Activated CD4-positive, alpha-beta memory T cell treated with anti-CD3 and anti-CD28 coated beads for 36 hours (primary cell): Measurements from ENCODE around the gene TMEM50B. TPM values are rescaled to one million over a fixed set of nuclear protein-coding genes. Genes with fewer than 3 reads are reported as not detected.
"Not testable (repeated sequence)": the region's sequence is repeated elsewhere in the genome, so short reads cannot be mapped to it uniquely, and the experiment has no call there.

Experiments
- CTCF ChIA-PET: fragments of 350-600 bp; sonication (Branson Sonifier 250); formaldehyde crosslinking; loops from one replicate; lab custom pipeline; 2021; ENCODE audit warnings: antibody characterized with exemption, inconsistent platforms; lab: Charles Lee
- POLR2A ChIA-PET: fragments of 350-600 bp; sonication (Branson Sonifier 250); formaldehyde crosslinking; loops from one replicate; lab custom pipeline; 2021; ENCODE audit warnings: antibody characterized with exemption; lab: Charles Lee
- DNase-seq: peaks from one replicate; pipeline ENCODE4 v3.0.0-alpha.2; 2020
- H3K27ac Mint-ChIP-seq: one replicate; pipeline ENCODE4 v1.8.0; 2021; ENCODE audit warnings: mixed read lengths
- H3K27me3 Mint-ChIP-seq: one replicate; pipeline ENCODE4 v1.8.0; 2021; ENCODE audit warnings: mixed read lengths
- H3K36me3 Mint-ChIP-seq: one replicate; pipeline ENCODE4 v1.8.0; 2021; ENCODE audit warnings: mixed read lengths
- H3K4me1 Mint-ChIP-seq: one replicate; pipeline ENCODE4 v1.8.0; 2021; ENCODE audit warnings: low read depth, mixed read lengths
- H3K4me3 Mint-ChIP-seq: one replicate; pipeline ENCODE4 v1.8.0; 2021; ENCODE audit warnings: mild to moderate bottlenecking, mixed read lengths
- H3K9me3 Mint-ChIP-seq: one replicate; pipeline ENCODE4 v1.8.0; 2021; ENCODE audit warnings: mixed read lengths
- intact Hi-C: fragments of 100-400 bp; cut with micrococcal nuclease; formaldehyde crosslinking; loops from one replicate; pipeline ENCODE4 v1.15.1; 2023
- total RNA-seq, 2 experiments: library from RNA; stranded (reverse); gene quantifications; one replicate each; pipeline ENCODE4 v1.2.3, GENCODE V29; 2021

Gene TMEM50B
- total RNA-seq, 2 experiments from 2014 or later: 18.6 to 21.8 TPM

DNA sequence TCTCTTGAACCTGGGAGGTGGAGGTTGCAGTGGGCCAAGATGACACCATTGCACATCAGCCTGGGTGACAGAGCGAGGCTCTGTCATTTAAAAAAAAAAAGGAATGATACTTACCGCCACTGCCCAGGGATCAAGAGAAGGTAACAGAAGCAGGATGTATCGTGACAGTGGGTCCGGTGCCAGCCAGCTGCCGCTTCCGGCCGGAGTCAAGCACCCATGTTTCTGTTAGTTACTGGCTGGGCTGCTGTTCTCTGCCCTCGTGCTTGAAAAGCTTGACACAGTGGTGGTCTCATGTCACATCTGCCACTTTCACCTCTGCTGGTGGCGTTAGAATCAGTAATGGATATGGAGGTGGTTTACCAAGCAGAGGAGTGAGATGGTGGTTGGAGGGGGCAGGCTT, 55.6 kb downstream of the TMEM50B start:
- no peak for DNase-seq
- POLR2A ChIA-PET: no interaction called here
- Mint-ChIP-seq H3K4me1 (no peaks in the 10 kb centered on the region), H3K9me3 (no peaks in the 10 kb centered on the region), H3K36me3 (peaks cover 35% of the 10 kb centered on the region), H3K27me3 (no peaks in the 10 kb centered on the region), H3K4me3 (no peak overlapping the region), H3K27ac (no peak overlapping the region)
- intact Hi-C loops: no loop called here
- CTCF ChIA-PET: no interaction called here

DNA sequence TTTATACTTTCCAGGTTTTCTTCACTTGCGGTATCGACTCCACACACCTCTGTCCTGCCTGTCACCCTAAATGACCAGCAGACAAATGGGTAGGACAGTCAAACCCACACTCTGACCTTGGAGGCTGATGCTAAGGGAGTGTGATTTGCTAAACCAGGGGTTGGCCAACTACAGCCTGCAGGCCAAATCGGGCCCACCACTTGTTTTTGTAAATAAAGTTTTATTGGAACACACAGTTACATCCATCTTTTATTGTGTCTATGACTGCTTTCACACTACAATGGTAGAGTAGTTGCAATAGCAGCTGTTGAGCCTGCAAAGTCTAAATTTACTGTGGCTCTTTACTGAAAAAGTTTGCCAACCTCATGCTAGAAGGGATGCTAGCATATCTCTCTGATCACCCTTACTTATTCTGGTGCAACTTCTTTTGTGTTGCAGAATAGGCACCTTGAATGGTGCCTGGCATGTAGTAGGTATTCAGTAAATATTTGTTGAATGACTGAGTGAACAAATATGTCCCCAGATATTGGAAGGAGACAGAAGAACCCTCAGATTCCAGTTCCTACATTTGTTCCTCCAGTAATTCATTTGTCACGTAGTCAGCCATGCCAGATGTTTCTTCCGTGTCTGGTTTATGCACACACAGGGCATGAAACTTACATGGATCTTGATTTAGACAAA, 57.9 kb downstream of the TMEM50B start:
- ChIA-PET CTCF (no interaction called here), POLR2A (no interaction called here)
- no peak overlapping the region for H3K27ac Mint-ChIP-seq
- DNase-seq: no peak
- H3K36me3 Mint-ChIP-seq: peaks cover 30% of the 10 kb centered on the region
- H3K4me1 Mint-ChIP-seq: no peaks in the 10 kb centered on the region
- no peaks in the 10 kb centered on the region for H3K9me3 Mint-ChIP-seq
- no peak overlapping the region for H3K4me3 Mint-ChIP-seq
- intact Hi-C loops: no loop called here
- H3K27me3 Mint-ChIP-seq: no peaks in the 10 kb centered on the region

DNA sequence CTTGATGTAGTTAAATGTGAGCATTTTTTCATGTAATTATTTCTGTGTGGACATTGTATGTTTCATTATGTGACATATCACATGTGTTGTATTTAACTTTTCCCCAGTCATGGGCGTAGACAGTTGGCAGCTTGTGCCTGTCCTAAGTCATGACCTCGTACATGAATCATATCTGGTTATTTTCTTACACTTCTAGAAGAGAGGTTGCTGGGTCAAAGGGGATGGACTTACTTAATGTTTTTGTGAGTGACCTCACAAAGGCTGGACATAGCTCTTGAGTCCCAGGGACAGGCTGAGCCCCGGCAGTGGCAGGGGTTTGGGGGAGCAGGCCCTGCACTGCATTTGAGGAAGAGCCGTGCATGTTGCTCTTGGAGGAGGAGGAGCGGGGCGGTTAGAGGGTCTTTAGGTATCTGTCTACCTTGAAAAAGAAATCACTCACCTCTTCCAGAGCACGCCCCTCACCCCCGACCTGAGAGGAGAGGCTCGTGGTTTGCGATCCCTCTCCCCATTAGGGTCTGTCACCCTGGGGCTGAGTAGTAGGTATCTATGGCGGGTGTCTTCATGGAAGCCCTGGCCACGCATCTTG, 60.1 kb downstream of the TMEM50B start:
- intact Hi-C loops: no loop called here
- ChIA-PET POLR2A (interaction anchor here (0.7 kb wide), 1 partner anchor 81 kb away, joined by 3 read pairs; no protein-coding TSS in a partner anchor), CTCF (interaction anchor here (0.7 kb wide), 1 partner anchor 58 kb away, joined by 3 read pairs; no protein-coding TSS in a partner anchor)
- no peak for DNase-seq
- Mint-ChIP-seq H3K36me3 (peaks cover 36% of the 10 kb centered on the region), H3K27ac (no peak overlapping the region), H3K27me3 (no peaks in the 10 kb centered on the region), H3K4me1 (peaks cover 9% of the 10 kb centered on the region), H3K4me3 (no peak overlapping the region), H3K9me3 (no peaks in the 10 kb centered on the region)

DNA sequence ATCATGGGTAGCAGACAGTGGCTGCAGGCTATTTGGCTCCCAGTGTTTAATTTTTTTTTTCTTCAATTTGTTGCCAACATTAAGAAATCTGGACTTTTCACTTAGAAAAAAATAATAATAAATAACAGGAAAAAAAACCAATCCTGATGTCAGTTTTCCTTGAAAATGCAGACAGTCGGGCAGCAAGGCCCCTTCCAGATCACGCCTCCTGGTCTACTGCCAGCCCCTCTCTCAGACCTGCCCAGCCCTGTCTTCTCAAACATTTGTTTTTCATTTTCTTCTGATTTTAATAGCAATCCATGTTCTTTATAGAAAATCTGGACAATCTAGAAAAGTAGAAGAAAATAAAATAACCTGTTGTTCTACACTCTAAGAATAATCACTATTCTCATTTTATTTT, 61.1 kb downstream of the TMEM50B start:
- Mint-ChIP-seq H3K9me3 (no peaks in the 10 kb centered on the region), H3K4me1 (peaks cover 10% of the 10 kb centered on the region), H3K4me3 (no peak overlapping the region), H3K36me3 (peaks cover 36% of the 10 kb centered on the region), H3K27me3 (no peaks in the 10 kb centered on the region), H3K27ac (no peak overlapping the region)
- no peak for DNase-seq
- intact Hi-C loops: no loop called here
- ChIA-PET CTCF (no interaction called here), POLR2A (no interaction called here)

DNA sequence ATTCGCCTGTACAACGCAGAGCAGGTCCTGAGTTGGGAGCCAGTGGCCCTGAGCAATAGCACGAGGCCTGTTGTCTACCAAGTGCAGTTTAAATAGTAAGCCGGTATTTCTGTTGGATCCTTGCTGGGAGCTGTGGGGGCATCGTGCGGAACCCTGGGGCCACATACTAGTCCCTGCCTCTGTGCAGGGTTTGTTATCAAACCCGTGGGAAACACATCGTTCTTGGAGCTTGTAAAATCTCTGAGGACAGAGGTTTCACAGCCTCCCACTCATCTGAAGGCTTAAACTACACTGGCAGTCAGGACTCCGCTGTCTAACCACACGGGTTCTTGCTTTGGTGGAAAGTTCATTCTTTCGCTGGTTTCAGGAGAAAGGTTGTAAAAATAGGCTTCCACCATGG, 64.8 kb downstream of the TMEM50B start:
- ChIA-PET CTCF (interaction anchor here (1.1 to 1.4 kb wide), 2 partner anchors 30 to 53 kb away, joined by 3 to 5 read pairs; no protein-coding TSS in a partner anchor), POLR2A (no interaction called here)
- Mint-ChIP-seq H3K4me1 (peaks cover 31% of the 10 kb centered on the region), H3K9me3 (no peaks in the 10 kb centered on the region), H3K4me3 (no peak overlapping the region), H3K27ac (no peak overlapping the region), H3K36me3 (peaks cover 29% of the 10 kb centered on the region), H3K27me3 (no peaks in the 10 kb centered on the region)
- intact Hi-C loops: no loop called here
- DNase-seq: no peak

DNA sequence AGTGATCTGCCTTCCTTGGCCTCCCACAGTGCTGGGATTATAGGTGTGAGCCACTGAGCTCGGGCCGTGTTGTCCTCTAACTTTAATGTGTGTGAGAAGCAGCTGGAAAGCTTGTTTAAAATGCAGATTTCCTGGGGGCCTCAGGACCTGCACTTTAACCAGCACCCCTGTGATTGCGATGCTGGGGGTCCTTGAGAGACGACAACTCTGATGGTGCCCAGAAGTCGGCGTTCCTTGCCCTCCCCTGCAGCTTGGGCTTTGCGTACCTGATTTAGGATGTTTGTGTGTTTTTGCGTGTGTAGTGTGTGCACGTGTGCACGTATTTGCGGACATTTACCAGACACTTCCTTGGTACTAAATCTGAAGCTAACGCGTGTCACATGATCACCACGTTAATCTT, 65.7 kb downstream of the TMEM50B start:
- POLR2A ChIA-PET: no interaction called here
- intact Hi-C loops: no loop called here
- peaks cover 38% of the 10 kb centered on the region for H3K4me1 Mint-ChIP-seq
- CTCF ChIA-PET: interaction anchor here (1.4 kb wide), 1 partner anchor 31 kb away, joined by 5 read pairs; no protein-coding TSS in a partner anchor
- H3K9me3 Mint-ChIP-seq: no peaks in the 10 kb centered on the region
- H3K4me3 Mint-ChIP-seq: no peak overlapping the region
- no peak for DNase-seq
- no peak overlapping the region for H3K27ac Mint-ChIP-seq
- peaks cover 23% of the 10 kb centered on the region for H3K36me3 Mint-ChIP-seq
- no peaks in the 10 kb centered on the region for H3K27me3 Mint-ChIP-seq

DNA sequence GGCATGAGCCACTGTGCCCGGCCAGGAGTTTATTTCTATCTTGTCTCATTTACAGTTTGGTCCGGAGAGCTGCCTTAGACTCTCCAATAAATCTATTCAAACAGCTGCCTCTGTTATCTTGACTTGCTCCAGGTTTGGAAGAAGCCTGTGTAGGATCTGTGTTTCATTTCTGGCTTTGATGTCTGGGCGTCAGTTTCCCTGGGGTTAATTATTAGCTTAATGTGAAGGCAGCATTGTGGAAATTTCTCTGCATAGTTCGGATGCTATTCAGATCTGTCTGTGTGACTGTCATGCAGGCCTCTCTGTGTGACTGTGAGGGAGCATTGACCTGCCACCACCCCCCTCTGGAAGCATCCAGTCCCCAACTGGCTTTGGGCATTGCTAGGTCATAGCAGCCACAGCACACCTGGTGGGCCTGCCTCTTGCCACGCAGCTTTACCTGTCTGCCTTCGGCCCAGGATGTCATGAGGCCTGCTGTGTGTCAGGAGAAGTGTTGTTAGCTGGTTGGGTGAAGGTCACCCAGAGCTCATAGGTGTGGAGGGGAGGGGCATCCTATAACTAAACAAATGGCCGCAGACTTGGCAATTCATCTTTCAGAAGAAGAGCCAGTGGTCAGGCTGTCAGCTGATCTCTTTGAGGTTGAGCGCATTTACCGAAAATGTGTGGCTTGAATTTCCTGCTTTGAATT, 66.8 kb downstream of the TMEM50B start:
- Mint-ChIP-seq H3K9me3 (no peaks in the 10 kb centered on the region), H3K27ac (no peak overlapping the region), H3K36me3 (peaks cover 24% of the 10 kb centered on the region), H3K27me3 (no peaks in the 10 kb centered on the region), H3K4me1 (peaks cover 42% of the 10 kb centered on the region), H3K4me3 (no peak overlapping the region)
- CTCF ChIA-PET: interaction anchor here (0.6 to 1.1 kb wide), 2 partner anchors 52 to 53 kb away, joined by 3 read pairs; no protein-coding TSS in a partner anchor
- POLR2A ChIA-PET: no interaction called here
- intact Hi-C loops: no loop called here
- DNase-seq: no peak

DNA sequence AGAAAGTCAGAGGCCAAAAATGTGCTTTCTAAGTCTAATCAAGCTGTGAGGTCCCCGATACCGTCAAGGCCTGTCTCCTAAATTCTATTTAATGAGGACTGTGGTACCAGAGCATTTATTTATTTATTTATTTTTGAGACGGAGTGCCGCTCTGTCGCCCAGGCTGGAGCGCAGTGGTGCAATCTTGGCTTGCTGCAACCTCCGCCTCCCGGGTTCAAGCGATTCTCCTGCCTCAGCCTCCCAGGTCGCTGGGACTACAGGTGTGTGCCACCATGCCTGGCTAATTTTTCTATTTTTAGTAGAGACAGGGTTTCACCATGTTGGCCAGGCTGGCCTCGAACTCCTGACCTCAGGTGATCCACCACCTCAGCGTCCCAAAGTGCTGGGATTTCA, 67.3 kb downstream of the TMEM50B start:
- H3K27me3 Mint-ChIP-seq, H3K9me3 Mint-ChIP-seq, POLR2A ChIA-PET, intact Hi-C loops, DNase-seq, H3K27ac Mint-ChIP-seq, H3K4me3 Mint-ChIP-seq: not testable (repeated sequence)
- Mint-ChIP-seq H3K4me1 (peaks cover 42% of the 10 kb centered on the region), H3K36me3 (peaks cover 22% of the 10 kb centered on the region)
- CTCF ChIA-PET: interaction anchor here (0.6 to 1.1 kb wide), 3 partner anchors 33 to 53 kb away, joined by 3 read pairs; no protein-coding TSS in a partner anchor

DNA sequence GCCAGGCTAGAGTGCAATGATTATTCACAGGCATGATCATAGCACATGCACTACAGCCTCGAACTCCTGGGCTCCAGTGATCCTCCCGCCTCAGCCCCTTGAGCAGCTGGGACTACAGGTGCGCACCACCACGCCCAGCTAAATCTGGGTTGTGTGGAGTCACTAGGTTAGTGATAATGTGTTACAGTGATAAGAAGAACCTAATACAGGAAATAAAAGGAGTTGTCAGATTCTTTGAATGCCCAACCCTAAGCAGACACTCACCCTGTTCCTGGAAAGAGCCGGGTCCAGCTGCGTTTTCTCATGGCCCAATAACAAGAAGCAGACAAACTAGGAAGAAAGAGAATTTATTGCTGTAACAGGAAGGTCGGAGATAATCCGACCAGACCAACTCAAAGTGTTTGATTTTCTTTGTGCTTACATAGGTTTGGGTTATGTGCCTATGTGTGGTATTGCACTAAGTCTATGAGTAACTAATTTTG, 67.8 kb downstream of the TMEM50B start:
- peaks cover 46% of the 10 kb centered on the region for H3K4me1 Mint-ChIP-seq
- intact Hi-C loops: no loop called here
- H3K27me3 Mint-ChIP-seq: peaks cover 2% of the 10 kb centered on the region
- H3K36me3 Mint-ChIP-seq: peaks cover 26% of the 10 kb centered on the region
- ChIA-PET CTCF (interaction anchor here (0.6 to 0.7 kb wide), 2 partner anchors 33 to 234 kb away, joined by 3 to 4 read pairs; no protein-coding TSS in a partner anchor), POLR2A (no interaction called here)
- H3K9me3 Mint-ChIP-seq: no peaks in the 10 kb centered on the region
- no peak for DNase-seq
- H3K27ac Mint-ChIP-seq: no peak overlapping the region
- H3K4me3 Mint-ChIP-seq: no peak overlapping the region

DNA sequence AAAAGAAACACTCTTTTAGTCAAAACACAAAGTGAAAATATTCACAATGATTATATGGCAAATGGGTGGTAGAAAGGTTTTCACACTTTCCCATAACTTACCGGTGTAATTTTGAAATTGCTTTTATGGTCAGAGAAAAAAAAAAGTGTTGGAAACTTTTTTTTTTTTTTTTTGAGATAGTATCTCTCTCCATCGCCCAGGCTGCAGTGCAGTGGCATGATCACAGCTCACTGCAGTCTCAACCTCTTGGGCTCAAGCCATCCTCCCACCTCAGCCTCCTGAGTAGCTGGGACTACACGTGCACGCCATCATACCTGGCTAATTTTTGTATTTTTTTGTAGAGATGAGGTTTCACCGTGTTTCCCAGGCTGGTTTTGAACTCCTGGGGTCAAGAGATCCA, 73.3 kb downstream of the TMEM50B start:
- H3K36me3 Mint-ChIP-seq: peaks cover 18% of the 10 kb centered on the region
- no peak overlapping the region for H3K4me3 Mint-ChIP-seq
- POLR2A ChIA-PET: interaction anchor here (0.6 to 3.1 kb wide), 4 partner anchors 22 to 74 kb away, joined by 3 to 18 read pairs (median 6); partner anchors contain the start of gene TMEM50B
- CTCF ChIA-PET: interaction anchor here (0.6 to 2.4 kb wide), 7 partner anchors 22 to 209 kb away, joined by 3 to 11 read pairs (median 8); no protein-coding TSS in a partner anchor
- peak overlapping the region; percentile 23 for H3K27ac Mint-ChIP-seq
- DNase-seq: peak; percentile 56
- intact Hi-C loops: loop anchor here (1.0 kb wide), 1 partner anchor 28 kb away; no protein-coding TSS in a partner anchor
- no peaks in the 10 kb centered on the region for H3K9me3 Mint-ChIP-seq
- H3K4me1 Mint-ChIP-seq: peaks cover 51% of the 10 kb centered on the region
- H3K27me3 Mint-ChIP-seq: peaks cover 11% of the 10 kb centered on the region

DNA sequence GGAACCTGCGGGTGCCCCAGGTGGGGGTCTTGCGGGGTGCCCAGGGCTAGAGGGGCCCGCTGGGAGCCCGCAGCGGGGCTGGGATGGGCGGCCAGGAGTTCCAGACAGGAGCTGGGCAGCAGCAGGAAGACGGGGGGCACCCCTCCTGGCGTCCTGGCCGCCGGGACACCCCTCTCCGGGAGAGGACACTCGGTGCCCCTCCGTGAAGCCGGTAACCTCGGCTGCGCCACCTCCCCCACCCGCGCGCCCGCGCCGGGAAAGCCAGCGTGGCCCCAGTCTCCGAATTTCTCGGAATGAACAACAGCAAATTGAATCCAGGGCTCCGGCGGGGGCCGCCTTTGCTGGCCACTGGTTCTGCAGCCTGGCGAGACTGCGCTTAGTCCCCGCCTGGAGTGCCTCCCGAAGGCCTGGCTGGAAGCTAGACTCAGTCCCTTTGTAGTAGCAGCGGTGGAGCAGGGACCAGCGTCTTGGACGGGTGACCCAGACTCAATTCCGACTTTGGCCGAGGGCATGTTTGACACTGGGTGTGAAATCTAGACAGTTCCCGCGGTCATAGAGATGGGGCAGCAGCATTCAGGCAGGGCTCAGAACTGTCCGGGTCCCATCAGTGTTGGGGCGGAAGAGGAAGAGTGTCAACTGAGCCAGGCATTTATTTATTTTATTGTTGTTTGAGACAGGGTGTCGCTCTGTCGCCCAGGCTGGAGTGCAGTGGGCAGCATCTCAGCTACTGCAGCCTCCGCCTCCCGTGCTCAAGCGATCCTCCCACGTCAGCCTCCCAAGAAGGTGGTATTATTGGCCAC, 75.8 kb downstream of the TMEM50B start:
- peak; percentile 59 for DNase-seq
- intact Hi-C loops: loop anchor here (1.0 kb wide), 1 partner anchor 21 kb away; no protein-coding TSS in a partner anchor
- Mint-ChIP-seq H3K9me3 (no peaks in the 10 kb centered on the region), H3K27me3 (peaks cover 16% of the 10 kb centered on the region), H3K4me3 (peak overlapping the region; percentile 90), H3K4me1 (peaks cover 40% of the 10 kb centered on the region), H3K36me3 (peaks cover 13% of the 10 kb centered on the region), H3K27ac (peak overlapping the region; percentile 81)
- ChIA-PET CTCF (interaction anchor here (1.3 to 2.4 kb wide), 4 partner anchors 41 to 207 kb away, joined by 3 to 8 read pairs (median 5); no protein-coding TSS in a partner anchor), POLR2A (interaction anchor here (0.6 to 3.1 kb wide), 3 partner anchors 31 to 162 kb away, joined by 3 to 18 read pairs (median 3); no protein-coding TSS in a partner anchor)
